H1 (cell line): ENCODE measurements around the gene ZBTB16. TPM values are rescaled to one million over a fixed set of nuclear protein-coding genes. Genes with fewer than 3 reads are reported as not detected.

Experiments
- KDM5A ChIP-seq: fragments of 200-600 bp; IDR thresholded peaks from 2 replicates; pipeline ENCODE4 v1.7.1; 2012; ENCODE audit warnings: mild to moderate bottlenecking, low read length, inconsistent platforms, mixed read lengths
- SIN3A ChIP-seq, 2 experiments: IDR thresholded peaks in 1 of 2; conservative IDR thresholded peaks in 1 of 2; 2 replicates each; pipeline ENCODE4 v1.6.1; 2011 to 2012; ENCODE audit warnings: low read length in 2 of 2, improper control_type of control experiment in 1 of 2, low read depth in 1 of 2, mild to moderate bottlenecking in 1 of 2
- SIX5 ChIP-seq: IDR thresholded peaks from 2 replicates; pipeline ENCODE4 v1.6.1; 2011; ENCODE audit warnings: mild to moderate bottlenecking, low read depth, low read length
- SP1 ChIP-seq: IDR thresholded peaks from 2 replicates; pipeline ENCODE4 v1.6.1; 2011; ENCODE audit warnings: low read depth, low read length
- YY1 ChIP-seq: IDR thresholded peaks from 2 replicates; pipeline ENCODE4 v1.6.1; 2011; ENCODE audit warnings: low read depth, mild to moderate bottlenecking, low read length
- polyA plus RNA-seq, 7 experiments: library from polyadenylated mRNA; depleted of rRNA in 3 of 7; stranded (reverse) in 5 of 7; unstranded in 2 of 7; fragments of >200 nt in 5 of 7; fragments of 200-250 nt in 2 of 7; gene quantifications; 1 replicate in 5 of 7; 2 replicates in 1 of 7; 4 replicates in 1 of 7; pipeline versions ENCODE4 v1.2.1 to v1.2.3, GENCODE V29; 2011 to 2013; ENCODE audit warnings: missing spikeins in 2 of 7, mixed read lengths in 2 of 7
- total RNA-seq: library from RNA; stranded (reverse); fragmentation: NEBNext Ultra II Directional; extraction: Animal tissue kit (Norgen Biotek cat#: 25700); gene quantifications from 2 replicates; pipeline ENCODE4 v1.2.1, GENCODE V29; 2021

ZBTB16 gene
- total and polyA plus RNA-seq, 2 of the 8 experiments (the other 6 are each of a cell fraction or from before 2014, with no cell fraction given), result 0.12 to 0.61 TPM

- no peak for TF ChIP-seq SIN3A (conservative IDR thresholded peaks at IDR 0.05 in 1 of 2, IDR thresholded peaks at IDR 0.05 in 1 of 2; ENCODE audit: low read depth in 1 of 2, low read length in 2 of 2)
- TF ChIP-seq KDM5A, result no peak
- no peak for TF ChIP-seq YY1
- no peak for TF ChIP-seq SIX5
- TF ChIP-seq SP1, result no peak
These were observed 166.8 kb downstream of the ZBTB16 start (continued) for GRCh38 chr11:114226356-114226755.
